DND-41 (cell line): ENCODE data around the gene ERMAP.

ENCODE experiments used
- ATAC-seq: fragments of 200-7000 bp; cut with Tn5 transposase; 3 replicates; pipeline ENCODE4 v1.9.1; 2021; ENCODE audit warnings: low read depth; ENCODE audit not compliant: insufficient read depth
- DNase-seq: peaks from one replicate; pipeline ENCODE4 v3.0.0-alpha.2; 2020
- H2AFZ ChIP-seq: 2 replicates; pipeline ENCODE4 v1.6.0; 2012; ENCODE audit warnings: low read depth, low read length
- H3K27ac ChIP-seq: 2 replicates; pipeline ENCODE4 v1.5.1; 2012; ENCODE audit warnings: low read length, inconsistent platforms
- H3K27me3 ChIP-seq: fragments of 200-600 bp; sonication (generic); 2 replicates; pipeline ENCODE4 v1.6.0; 2012; ENCODE audit warnings: low read length, mild to moderate bottlenecking, inconsistent platforms; ENCODE audit not compliant: insufficient read depth, poor library complexity
- H3K36me3 ChIP-seq: 2 replicates; pipeline ENCODE4 v1.5.1; 2012; ENCODE audit warnings: low read length, inconsistent platforms; ENCODE audit not compliant: insufficient read depth
- H3K4me1 ChIP-seq: 2 replicates; pipeline ENCODE4 v1.5.1; 2012; ENCODE audit warnings: mild to moderate bottlenecking, low read length; ENCODE audit not compliant: insufficient read depth
- H3K4me2 ChIP-seq: 2 replicates; pipeline ENCODE4 v1.6.0; 2012; ENCODE audit warnings: mild to moderate bottlenecking, moderate library complexity, low read length, inconsistent platforms; ENCODE audit not compliant: insufficient read depth
- H3K4me3 ChIP-seq, 2 experiments: fragments of 200-600 bp in 1 of 2; shearing (Covaris generic) in 1 of 2; 2 replicates each; pipeline ENCODE4 v1.5.1; 2012 to 2016; ENCODE audit warnings: inconsistent platforms in 2 of 2, low read length in 2 of 2, mild to moderate bottlenecking in 2 of 2, low read depth in 1 of 2, moderate library complexity in 1 of 2
- H3K79me2 ChIP-seq: 2 replicates; pipeline ENCODE4 v1.6.0; 2012; ENCODE audit warnings: low read length, inconsistent platforms; ENCODE audit not compliant: insufficient read depth
- H3K9ac ChIP-seq: 2 replicates; pipeline ENCODE4 v1.6.0; 2012; ENCODE audit warnings: low read depth, mild to moderate bottlenecking, inconsistent platforms, low read length, moderate library complexity
- H3K9me3 ChIP-seq: 2 replicates; pipeline ENCODE4 v1.5.1; 2012; ENCODE audit warnings: low read length, moderate library complexity, mild to moderate bottlenecking, inconsistent platforms; ENCODE audit not compliant: insufficient read depth, severe bottlenecking
- H4K20me1 ChIP-seq: 2 replicates; pipeline ENCODE4 v1.6.0; 2012; ENCODE audit warnings: low read length; ENCODE audit not compliant: insufficient read depth
- EZH2 ChIP-seq: IDR thresholded peaks from 3 replicates; pipeline ENCODE4 v1.6.1; 2012; ENCODE audit warnings: borderline replicate concordance, low read depth, mild to moderate bottlenecking, moderate library complexity, low read length, inconsistent platforms; ENCODE audit not compliant: severe bottlenecking
- TF ChIP-seq, protein P1 (sequence below): IDR thresholded peaks from 2 replicates; pipeline ENCODE4 v1.5.1; 2012; ENCODE audit warnings: borderline replicate concordance, low read length, moderate library complexity, mild to moderate bottlenecking; ENCODE audit not compliant: poor library complexity, severe bottlenecking; ENCODE audit errors: extremely low read depth

Gene ERMAP

DNA sequence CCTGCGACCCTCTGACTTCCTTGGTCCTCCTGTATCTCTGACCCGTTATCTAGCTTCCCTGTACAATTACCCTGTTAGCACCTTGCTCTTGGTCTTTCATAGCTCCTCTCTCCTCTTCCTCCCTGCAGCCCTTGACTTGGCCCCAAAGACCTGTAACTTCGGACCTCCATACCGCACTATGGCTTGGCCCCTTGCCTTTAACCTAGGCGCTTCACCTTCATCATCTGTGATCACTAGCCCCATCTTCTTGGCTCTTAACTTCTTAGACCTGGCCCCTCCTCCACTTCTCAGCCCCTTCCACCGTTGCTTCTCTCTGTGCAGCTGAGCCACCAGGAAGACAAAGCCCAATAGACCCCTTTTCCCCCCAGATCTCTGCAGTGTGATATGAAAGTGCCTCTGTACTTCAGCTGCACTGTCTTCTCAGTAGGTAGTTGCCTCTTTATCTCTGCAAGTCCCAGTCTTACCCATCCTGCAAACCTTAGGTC lies 30.2 kb downstream of the ERMAP start:
- H3K4me1 ChIP-seq: peaks cover 37% of the 10 kb centered on the region
- peak overlapping the region; percentile 82 to 98 for H3K4me3 ChIP-seq
- H3K27ac ChIP-seq: peak overlapping the region; percentile 78
- DNase-seq (peak; percentile 52), ATAC-seq (peak; percentile 23)
- peaks cover 31% of the 10 kb centered on the region for H3K36me3 ChIP-seq
- peak overlapping the region; percentile 83 for H3K9ac ChIP-seq
- H3K9me3 ChIP-seq: no peaks in the 10 kb centered on the region
- peaks cover 20% of the 10 kb centered on the region for H3K79me2 ChIP-seq
- peaks cover 6% of the 10 kb centered on the region for H4K20me1 ChIP-seq
- H3K27me3 ChIP-seq: no peaks in the 10 kb centered on the region
- peak overlapping the region; percentile 90 for H3K4me2 ChIP-seq
- H2AFZ ChIP-seq: peak overlapping the region; percentile 86
- TF ChIP-seq, protein P1, sequence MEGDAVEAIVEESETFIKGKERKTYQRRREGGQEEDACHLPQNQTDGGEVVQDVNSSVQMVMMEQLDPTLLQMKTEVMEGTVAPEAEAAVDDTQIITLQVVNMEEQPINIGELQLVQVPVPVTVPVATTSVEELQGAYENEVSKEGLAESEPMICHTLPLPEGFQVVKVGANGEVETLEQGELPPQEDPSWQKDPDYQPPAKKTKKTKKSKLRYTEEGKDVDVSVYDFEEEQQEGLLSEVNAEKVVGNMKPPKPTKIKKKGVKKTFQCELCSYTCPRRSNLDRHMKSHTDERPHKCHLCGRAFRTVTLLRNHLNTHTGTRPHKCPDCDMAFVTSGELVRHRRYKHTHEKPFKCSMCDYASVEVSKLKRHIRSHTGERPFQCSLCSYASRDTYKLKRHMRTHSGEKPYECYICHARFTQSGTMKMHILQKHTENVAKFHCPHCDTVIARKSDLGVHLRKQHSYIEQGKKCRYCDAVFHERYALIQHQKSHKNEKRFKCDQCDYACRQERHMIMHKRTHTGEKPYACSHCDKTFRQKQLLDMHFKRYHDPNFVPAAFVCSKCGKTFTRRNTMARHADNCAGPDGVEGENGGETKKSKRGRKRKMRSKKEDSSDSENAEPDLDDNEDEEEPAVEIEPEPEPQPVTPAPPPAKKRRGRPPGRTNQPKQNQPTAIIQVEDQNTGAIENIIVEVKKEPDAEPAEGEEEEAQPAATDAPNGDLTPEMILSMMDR: no peak
- TF ChIP-seq EZH2: no peak

DNA sequence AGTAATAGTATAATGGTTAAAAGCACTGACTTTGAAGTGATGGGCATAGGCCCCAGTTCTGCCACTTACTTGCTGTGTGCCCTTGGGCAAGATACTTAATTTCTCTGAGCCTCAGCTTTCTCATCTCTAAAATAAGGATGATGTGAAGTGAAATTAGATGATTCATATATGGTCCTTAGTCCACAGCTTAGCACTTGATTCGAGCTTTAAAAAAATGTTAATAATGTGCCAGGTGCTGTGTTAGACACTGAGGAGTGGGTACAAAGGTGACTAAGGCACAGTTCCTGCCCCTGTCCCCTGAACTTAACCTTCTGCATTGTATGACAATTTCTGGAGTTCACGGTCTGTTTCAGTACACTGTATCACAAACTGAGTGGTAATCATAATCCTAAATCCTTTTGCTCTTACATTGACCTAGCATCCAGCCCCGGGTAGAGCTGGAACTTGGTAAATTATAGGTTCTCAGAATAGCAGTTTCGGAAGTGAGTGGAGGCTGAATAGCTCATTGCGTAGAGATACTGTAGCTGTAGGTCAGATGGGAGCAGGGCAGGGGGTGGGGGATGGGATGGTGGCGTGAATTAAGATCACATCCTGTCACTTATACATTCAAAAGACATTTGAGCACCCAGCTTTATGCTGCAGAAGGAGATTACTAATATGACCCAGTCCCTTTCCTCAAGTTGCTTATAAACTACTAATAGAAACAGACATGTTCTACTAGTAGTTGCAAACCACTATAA lies 31.0 kb downstream of the ERMAP start:
- peaks cover 34% of the 10 kb centered on the region for H3K36me3 ChIP-seq
- peak overlapping the region; percentile 83 for H3K9ac ChIP-seq
- H3K27ac ChIP-seq: peak overlapping the region; percentile 78
- peaks cover 37% of the 10 kb centered on the region for H3K4me1 ChIP-seq
- no peaks in the 10 kb centered on the region for H3K27me3 ChIP-seq
- H2AFZ ChIP-seq: no peak overlapping the region
- TF ChIP-seq, protein P1: no peak
- no peak for TF ChIP-seq EZH2
- H3K4me2 ChIP-seq: peak overlapping the region; percentile 90
- H3K79me2 ChIP-seq: peaks cover 20% of the 10 kb centered on the region
- ATAC-seq (no peak), DNase-seq (no peak)
- H4K20me1 ChIP-seq: peaks cover 8% of the 10 kb centered on the region
- peak overlapping the region; percentile 82 to 98; a peak in 3 of 4 replicates for H3K4me3 ChIP-seq
- no peaks in the 10 kb centered on the region for H3K9me3 ChIP-seq

DNA sequence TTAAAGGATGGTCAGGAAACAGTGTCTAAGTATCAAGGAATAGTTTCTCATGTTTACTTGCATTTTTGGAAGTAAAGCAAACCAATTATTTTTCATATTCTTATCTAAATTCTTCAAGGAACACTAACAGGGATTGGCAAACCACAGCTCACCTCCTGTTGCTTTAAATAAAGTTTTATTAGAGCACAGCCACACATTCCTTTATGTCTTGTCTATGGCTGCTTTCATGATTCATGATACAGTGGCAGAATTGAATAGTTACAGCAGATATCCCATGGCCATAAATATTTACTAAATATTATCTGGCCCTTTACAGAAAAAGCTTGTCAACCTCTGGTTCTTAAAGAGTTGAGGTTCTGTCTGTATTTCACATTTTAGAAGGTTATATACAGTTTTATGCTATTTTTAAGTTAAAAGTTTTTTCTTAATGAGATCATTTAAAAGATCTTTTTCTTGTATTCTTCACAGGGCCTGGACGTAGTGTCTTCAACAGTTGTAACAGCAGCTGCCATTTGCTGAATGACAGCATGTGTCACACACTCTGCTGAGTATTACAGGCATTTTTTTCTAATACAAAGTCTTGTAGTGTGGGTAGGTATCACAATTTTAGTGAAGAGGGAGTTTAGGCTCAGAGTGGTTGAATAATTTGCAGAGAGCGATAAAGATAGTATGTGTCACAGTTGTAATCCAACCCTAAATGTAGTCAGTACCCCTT lies 32.1 kb downstream of the ERMAP start:
- no peak for ATAC-seq
- Histone ChIP-seq H3K4me3 (no peak overlapping the region), H3K4me1 (peaks cover 37% of the 10 kb centered on the region), H2AFZ (no peak overlapping the region), H3K9me3 (no peaks in the 10 kb centered on the region), H3K4me2 (peak overlapping the region; percentile 90), H3K36me3 (peaks cover 34% of the 10 kb centered on the region), H3K27me3 (no peaks in the 10 kb centered on the region), H3K27ac (no peak overlapping the region), H3K79me2 (peaks cover 20% of the 10 kb centered on the region), H4K20me1 (peaks cover 8% of the 10 kb centered on the region), H3K9ac (no peak overlapping the region)
- TF ChIP-seq, protein P1: no peak
- TF ChIP-seq EZH2: no peak
- DNase-seq: no peak
